Activated CD8-positive, alpha-beta T cell treated with anti-CD3 and anti-CD28 coated beads for 36 hours (primary cell): ENCODE results near the gene FGF19. TPM values are rescaled to one million over a fixed set of nuclear protein-coding genes. Genes with fewer than 3 reads are reported as not detected.
"Not testable (repeated sequence)": the region's sequence is repeated elsewhere in the genome, so short reads cannot be mapped to it uniquely, and the experiment has no call there.

Source experiments
- ATAC-seq: fragments of 200-7000 bp; cut with Tn5 transposase; one replicate; pipeline ENCODE4 v1.10.0; 2021; ENCODE audit warnings: mild to moderate bottlenecking, moderate library complexity
- CTCF ChIA-PET: fragments of 350-600 bp; sonication (Branson Sonifier 250); formaldehyde crosslinking; loops from one replicate; lab custom pipeline; 2021; ENCODE audit warnings: antibody characterized with exemption; lab: Charles Lee
- POLR2A ChIA-PET: fragments of 350-600 bp; sonication (Branson Sonifier 250); formaldehyde crosslinking; loops from one replicate; lab custom pipeline; 2021; ENCODE audit warnings: antibody characterized with exemption; lab: Charles Lee
- DNase-seq: peaks from one replicate; pipeline ENCODE4 v3.0.0-alpha.2; 2020
- H3K27ac Mint-ChIP-seq: one replicate; pipeline ENCODE4 v1.8.0; 2021; ENCODE audit warnings: mild to moderate bottlenecking, mixed read lengths
- H3K27me3 Mint-ChIP-seq: one replicate; pipeline ENCODE4 v1.8.0; 2021; ENCODE audit warnings: mixed read lengths
- H3K36me3 Mint-ChIP-seq: one replicate; pipeline ENCODE4 v1.8.0; 2021; ENCODE audit warnings: low read depth, mixed read lengths
- H3K4me1 Mint-ChIP-seq: one replicate; pipeline ENCODE4 v1.8.0; 2021; ENCODE audit warnings: low read depth, mixed read lengths
- H3K4me3 Mint-ChIP-seq: one replicate; pipeline ENCODE4 v1.8.0; 2021; ENCODE audit warnings: mild to moderate bottlenecking, moderate library complexity, mixed read lengths
- H3K9me3 Mint-ChIP-seq: one replicate; pipeline ENCODE4 v1.8.0; 2021; ENCODE audit warnings: mixed read lengths
- CTCF ChIP-seq: fragments of 200-600 bp; IDR thresholded peaks from one replicate; pipeline ENCODE4 v1.8.0; 2022; ENCODE audit warnings: antibody characterized with exemption, mild to moderate bottlenecking
- intact Hi-C: fragments of 100-400 bp; cut with micrococcal nuclease; formaldehyde crosslinking; loops from one replicate; pipeline ENCODE4 v1.10.0; 2022
- total RNA-seq, 2 experiments: library from RNA; stranded (reverse); gene quantifications; one replicate each; pipeline ENCODE4 v1.2.3, GENCODE V29; 2021

FGF19 gene
- total RNA-seq, 2 experiments from 2014 or later, result not detected

- no peaks in the 10 kb centered on the region for H3K36me3 Mint-ChIP-seq
- intact Hi-C loops, result no loop called here
- TF ChIP-seq CTCF, result no peak
- peaks cover 2% of the 10 kb centered on the region for H3K4me1 Mint-ChIP-seq
- ATAC-seq (no peak), DNase-seq (no peak)
- CTCF ChIA-PET, result interaction anchor here (1.0 kb wide), 1 partner anchor 13 kb away, joined by 3 read pairs; no protein-coding TSS in a partner anchor
- H3K27ac Mint-ChIP-seq, result no peak overlapping the region
- H3K27me3 Mint-ChIP-seq, result peaks cover 45% of the 10 kb centered on the region
- H3K4me3 Mint-ChIP-seq, result no peak overlapping the region
- H3K9me3 Mint-ChIP-seq, result no peaks in the 10 kb centered on the region
- POLR2A ChIA-PET, result no interaction called here
These were observed 5.5 kb downstream of the FGF19 start for GRCh38 chr11:69698362-69698761.

- ChIA-PET CTCF (no interaction called here), POLR2A (no interaction called here)
- Mint-ChIP-seq H3K4me3 (no peak overlapping the region), H3K9me3 (no peaks in the 10 kb centered on the region), H3K36me3 (no peaks in the 10 kb centered on the region), H3K27me3 (peaks cover 41% of the 10 kb centered on the region), H3K27ac (no peak overlapping the region), H3K4me1 (no peaks in the 10 kb centered on the region)
- no peak for DNase-seq
- intact Hi-C loops, result no loop called here
- no peak for TF ChIP-seq CTCF
- ATAC-seq, result no peak
These were observed 6.0 kb downstream of the FGF19 start for GRCh38 chr11:69697861-69698260.

- no peaks in the 10 kb centered on the region for H3K4me1 Mint-ChIP-seq
- ChIA-PET CTCF (no interaction called here), POLR2A (no interaction called here)
- no peaks in the 10 kb centered on the region for H3K9me3 Mint-ChIP-seq
- intact Hi-C loops, result no loop called here
- H3K27me3 Mint-ChIP-seq, result peaks cover 37% of the 10 kb centered on the region
- ATAC-seq, result no peak
- no peak overlapping the region for H3K27ac Mint-ChIP-seq
- DNase-seq, result no peak
- H3K4me3 Mint-ChIP-seq, result no peak overlapping the region
- TF ChIP-seq CTCF, result no peak
- H3K36me3 Mint-ChIP-seq, result no peaks in the 10 kb centered on the region
These were observed 6.4 kb downstream of the FGF19 start for GRCh38 chr11:69697469-69697843.

GRCh38 chr11:69696749-69697468, 6.9 kb downstream of the FGF19 start:
- TF ChIP-seq CTCF, result no peak
- H3K27ac Mint-ChIP-seq, result no peak overlapping the region
- no peak for ATAC-seq
- H3K36me3 Mint-ChIP-seq, result no peaks in the 10 kb centered on the region
- no peak overlapping the region for H3K4me3 Mint-ChIP-seq
- POLR2A ChIA-PET, result no interaction called here
- H3K9me3 Mint-ChIP-seq, result no peaks in the 10 kb centered on the region
- intact Hi-C loops, result no loop called here
- CTCF ChIA-PET, result no interaction called here
- no peaks in the 10 kb centered on the region for H3K4me1 Mint-ChIP-seq
- H3K27me3 Mint-ChIP-seq, result peaks cover 40% of the 10 kb centered on the region
- no peak for DNase-seq

GRCh38 chr11:69695995-69696394, 7.8 kb downstream of the FGF19 start:
- CTCF ChIA-PET, result interaction anchor here (1.1 kb wide), 1 partner anchor 25 kb away, joined by 4 read pairs; no protein-coding TSS in a partner anchor
- peaks cover 42% of the 10 kb centered on the region for H3K27me3 Mint-ChIP-seq
- DNase-seq, H3K4me3 Mint-ChIP-seq, H3K27ac Mint-ChIP-seq, H3K9me3 Mint-ChIP-seq, H3K4me1 Mint-ChIP-seq, intact Hi-C loops, POLR2A ChIA-PET, ATAC-seq, H3K36me3 Mint-ChIP-seq: not testable (repeated sequence)
